HK-2 (cell line): ENCODE measurements around the gene VPS11.

Experiments used
- DNase-seq: peaks from one replicate; pipeline ENCODE4 v3.0.0-alpha.2; 2018; ENCODE audit not compliant: unreplicated experiment

Gene VPS11

GRCh38 chr11:119121008-119121810, 53.6 kb downstream of the VPS11 start, which contains the start of gene HINFP:
Gene HINFP (plus strand): TSS chr11:119121580. CDS start chr11:119126945, 5,365 bp downstream.
- peak; percentile 96 for DNase-seq

GRCh38 chr11:119121811-119122124, 54.1 kb downstream of the VPS11 start:
- no peak for DNase-seq

GRCh38 chr11:119125821-119126220, 58.2 kb downstream of the VPS11 start:
- no peak for DNase-seq

DNA sequence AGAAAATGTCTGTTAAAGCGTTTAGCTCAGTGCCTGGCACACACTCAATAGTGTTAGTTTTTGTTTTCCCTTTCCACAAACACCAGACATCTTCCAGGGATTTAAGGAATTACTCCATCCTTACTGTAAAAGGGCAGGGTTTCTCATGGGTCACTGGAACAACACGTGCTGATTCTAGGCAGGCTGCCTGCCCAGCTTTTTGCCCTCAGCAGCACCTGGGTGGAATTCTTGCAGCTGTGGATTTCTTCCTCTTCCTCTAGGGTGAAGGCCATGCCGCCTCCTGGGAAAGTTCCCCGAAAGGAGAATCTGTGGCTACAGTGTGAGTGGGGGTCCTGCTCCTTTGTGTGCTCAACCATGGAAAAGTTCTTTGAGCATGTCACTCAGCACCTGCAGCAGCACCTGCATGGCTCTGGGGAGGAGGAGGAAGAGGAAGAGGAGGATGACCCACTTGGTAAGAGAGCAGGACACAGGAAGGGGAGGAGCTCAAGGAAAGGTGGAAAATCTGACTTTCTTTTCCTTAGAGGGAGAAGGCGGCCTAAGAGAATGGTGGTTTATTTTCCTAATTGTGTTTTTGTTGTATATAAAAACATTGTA, 59.2 kb downstream of the VPS11 start:
- no peak for DNase-seq

GRCh38 chr11:119130662-119131061, 63.0 kb downstream of the VPS11 start:
- DNase-seq, result no peak
